HepG2 (cell line): ENCODE measurements around the gene SDC3. TPM values are rescaled to one million over a fixed set of nuclear protein-coding genes. Genes with fewer than 3 reads are reported as not detected.

ENCODE experiments used
- ATAC-seq: fragments of 200-7000 bp; cut with Tn5 transposase; 3 replicates; pipeline ENCODE4 v1.9.1; 2020; ENCODE audit warnings: mild to moderate bottlenecking, moderate library complexity
- BruUV-seq: library from RNA; stranded (reverse); fragments of 400-500 nt; replicated peaks from 2 replicates; lab custom pipeline; 2021; lab: Mats Ljungman, UMichigan
- CTCF ChIA-PET: fragments of 300-600 bp; formaldehyde crosslinking; extraction: SDS; loops from one replicate; lab custom pipeline; 2021; ENCODE audit warnings: low total read pairs, inconsistent platforms, low intra/inter-chr PET ratio; lab: Yijun Ruan, JAX
- POLR2A ChIA-PET: fragments of 350-600 bp; sonication (Branson Sonifier 250); formaldehyde crosslinking; loops from one replicate; lab custom pipeline; 2020; ENCODE audit warnings: antibody characterized with exemption, inconsistent platforms; lab: Yijun Ruan, JAX
- DNase-seq: peaks from one replicate; pipeline ENCODE4 v3.0.0-alpha.2; 2015; ENCODE audit warnings: low spot score
- FAIRE-seq: peaks from 3 replicates; lab custom pipeline; 2011; peaks lifted over from hg19 to GRCh38; lab: Jason Lieb, UNC
- H2AFZ ChIP-seq: one replicate; pipeline ENCODE4 v1.6.1; 2011; ENCODE audit warnings: low read length, inconsistent platforms
- H3K27ac ChIP-seq: fragments of 300-600 bp; 3 replicates; pipeline ENCODE4 v1.8.0; 2011; ENCODE audit warnings: mixed run types, mild to moderate bottlenecking, mixed read lengths, low read length, inconsistent platforms; ENCODE audit not compliant: insufficient read depth; ENCODE audit errors: extremely low read length
- H3K27me3 ChIP-seq, 2 experiments: fragments of 200-600 bp in 1 of 2; 2 replicates in 1 of 2; 3 replicates in 1 of 2; pipeline versions ENCODE4 v1.6.0 to v1.8.0; 2011; ENCODE audit warnings: low read length in 2 of 2, mild to moderate bottlenecking in 2 of 2, moderate library complexity in 2 of 2, inconsistent platforms in 1 of 2; ENCODE audit not compliant: insufficient read depth in 2 of 2, control insufficient read depth in 1 of 2
- H3K36me3 ChIP-seq, 2 experiments: fragments of 200-600 bp in 1 of 2; replicated peaks in 1 of 2; 2 replicates in 1 of 2; 3 replicates in 1 of 2; pipeline versions ENCODE4 v1.5.1 to v1.8.0; 2011; ENCODE audit warnings: low read length in 2 of 2, inconsistent platforms in 1 of 2; ENCODE audit not compliant: insufficient read depth in 2 of 2, control insufficient read depth in 1 of 2
- H3K4me1 ChIP-seq: 2 replicates; pipeline ENCODE4 v1.5.1; 2012; ENCODE audit warnings: low read length, inconsistent platforms; ENCODE audit not compliant: insufficient read depth
- H3K4me2 ChIP-seq: 2 replicates; pipeline ENCODE4 v1.6.0; 2011; ENCODE audit warnings: low read depth, low read length, inconsistent platforms
- H3K4me3 ChIP-seq, 3 experiments: fragments of 200-600 bp in 1 of 3; sonication (generic), shearing (Covaris generic) in 1 of 3; replicated peaks in 1 of 3; 2 replicates each; pipeline ENCODE4 v1.5.1; 2011 to 2016; ENCODE audit warnings: low read length in 3 of 3, inconsistent platforms in 2 of 3, low read depth in 2 of 3, mild to moderate bottlenecking in 2 of 3, control low read depth in 1 of 3, mixed read lengths in 1 of 3; ENCODE audit not compliant: insufficient read depth in 1 of 3
- H3K79me2 ChIP-seq: one replicate; pipeline ENCODE4 v1.6.1; 2011; ENCODE audit warnings: low read length, inconsistent platforms; ENCODE audit not compliant: insufficient read depth
- H3K9ac ChIP-seq: 2 replicates; pipeline ENCODE4 v1.6.0; 2011; ENCODE audit warnings: mild to moderate bottlenecking, low read depth, low read length, inconsistent platforms; ENCODE audit not compliant: insufficient read depth
- H3K9me3 ChIP-seq: 2 replicates; pipeline ENCODE4 v1.5.1; 2012; ENCODE audit warnings: mild to moderate bottlenecking, low read length
- H4K20me1 ChIP-seq: 2 replicates; pipeline ENCODE4 v1.6.0; 2011; ENCODE audit warnings: inconsistent platforms, mild to moderate bottlenecking, low read length, moderate library complexity; ENCODE audit not compliant: insufficient read depth
- CEBPG ChIP-seq: IDR thresholded peaks from 2 replicates; pipeline ENCODE4 v1.6.1; 2016
- DR1 ChIP-seq: sonication (generic); formaldehyde crosslinking; IDR thresholded peaks from 2 replicates; pipeline ENCODE4 v1.8.0; 2021; ENCODE audit warnings: mild to moderate bottlenecking, missing genetic modification reagents, inconsistent platforms
- ELF1 ChIP-seq: sonication (generic); formaldehyde crosslinking; IDR thresholded peaks from 2 replicates; pipeline ENCODE4 v1.4.0; 2020; ENCODE audit warnings: missing genetic modification reagents
- ELF4 ChIP-seq: sonication (generic); formaldehyde crosslinking; IDR thresholded peaks from 2 replicates; pipeline ENCODE4 v1.5.0; 2020; ENCODE audit warnings: missing genetic modification reagents, mild to moderate bottlenecking, moderate library complexity, borderline replicate concordance
- HNF4A ChIP-seq: sonication (generic); formaldehyde crosslinking; IDR thresholded peaks from 2 replicates; pipeline ENCODE4 v1.4.0; 2020; ENCODE audit warnings: missing genetic modification reagents
- HNF4G ChIP-seq, 2 experiments: sonication (generic) in 1 of 2; formaldehyde crosslinking in 1 of 2; IDR thresholded peaks; 2 replicates each; pipeline versions ENCODE4 v1.4.0 to v1.6.1; 2011 to 2020; ENCODE audit warnings: borderline replicate concordance in 2 of 2, low read depth in 2 of 2, mild to moderate bottlenecking in 2 of 2, low read length in 1 of 2, missing genetic modification reagents in 1 of 2, moderate library complexity in 1 of 2
- JUND ChIP-seq: sonication (generic); formaldehyde crosslinking; IDR thresholded peaks from 2 replicates; pipeline ENCODE4 v1.8.0; 2022; ENCODE audit warnings: mild to moderate bottlenecking, missing genetic modification reagents
- NFE2 ChIP-seq: sonication (generic); formaldehyde crosslinking; IDR thresholded peaks from 2 replicates; pipeline ENCODE4 v1.4.0; 2020; ENCODE audit warnings: missing genetic modification reagents
- RFXANK ChIP-seq: IDR thresholded peaks from 2 replicates; pipeline ENCODE4 v1.6.1; 2016
- RORA ChIP-seq: sonication (generic); formaldehyde crosslinking; IDR thresholded peaks from 2 replicates; pipeline ENCODE4 v1.5.0; 2020; ENCODE audit warnings: mild to moderate bottlenecking, missing genetic modification reagents, moderate library complexity
- ZBTB38 ChIP-seq: sonication (generic); formaldehyde crosslinking; IDR thresholded peaks from 2 replicates; pipeline ENCODE4 v1.5.1; 2020; ENCODE audit warnings: mild to moderate bottlenecking, missing genetic modification reagents
- ZNF34 ChIP-seq: sonication (generic); formaldehyde crosslinking; IDR thresholded peaks from 2 replicates; pipeline ENCODE4 v1.4.0; 2020; ENCODE audit warnings: mild to moderate bottlenecking, missing genetic modification reagents, borderline replicate concordance
- ZNF614 ChIP-seq: IDR thresholded peaks from 2 replicates; pipeline ENCODE4 v1.6.1; 2018; ENCODE audit warnings: missing biosample characterization, missing genetic modification reagents, inconsistent platforms, borderline replicate concordance
- WGBS: methylation state at CpG from one replicate; pipeline ENCODE4 v1.1.6; 2017; ENCODE audit warnings: low lambda C conversion rate; 5-methylcytosine and 5-hydroxymethylcytosine counted together
- in situ Hi-C: cut with HindIII; loops from 2 replicates; pipeline ENCODE4 v1.10.0; 2017; ENCODE audit warnings: low pct_unique_long_range_greater_than_20kb; ENCODE audit not compliant: extremely low pct_ligation_motif_present
- intact Hi-C: fragments of 100-400 bp; cut with micrococcal nuclease; formaldehyde crosslinking; loops from one replicate; pipeline ENCODE4 v1.10.0; 2022; ENCODE audit not compliant: unreplicated experiment
- polyA plus RNA-seq, 8 experiments: library from polyadenylated mRNA; depleted of rRNA in 3 of 8; stranded (reverse) in 7 of 8; unstranded in 1 of 8; fragments of >200 nt; fragmentation: Illumina TruSeq in 4 of 8; extraction: Trizol in 4 of 8; gene quantifications; 2 replicates each; pipeline versions ENCODE4 v1.2.1 to v1.2.3, GENCODE V29; 2011 to 2016; ENCODE audit warnings: low read depth in 4 of 8, missing spikeins in 1 of 8, mixed read lengths in 1 of 8; ENCODE audit not compliant: insufficient read depth in 1 of 8
- small RNA-seq, 3 experiments: library from RNA; depleted of rRNA; stranded (forward); fragments of <200 nt; gene quantifications; one replicate each; pipeline ENCODE3, GENCODE V24; 2012; ENCODE audit warnings: low read depth in 2 of 3, low replicate concordance in 1 of 3; ENCODE audit not compliant: insufficient read length in 3 of 3, insufficient read depth in 2 of 3
- total RNA-seq, 5 experiments: library from RNA; depleted of rRNA; stranded (reverse); fragments of >200 nt; fragmentation: Illumina TruSeq; extraction: Trizol; gene quantifications; 2 replicates each; pipeline ENCODE4 v1.2.3, GENCODE V29; 2016; ENCODE audit warnings: low read depth in 1 of 5

Gene SDC3
- total and polyA plus RNA-seq, 2 of the 13 experiments (the other 11 are each of a cell fraction or from before 2014, with no cell fraction given), result 0.49 to 0.84 TPM

DNA sequence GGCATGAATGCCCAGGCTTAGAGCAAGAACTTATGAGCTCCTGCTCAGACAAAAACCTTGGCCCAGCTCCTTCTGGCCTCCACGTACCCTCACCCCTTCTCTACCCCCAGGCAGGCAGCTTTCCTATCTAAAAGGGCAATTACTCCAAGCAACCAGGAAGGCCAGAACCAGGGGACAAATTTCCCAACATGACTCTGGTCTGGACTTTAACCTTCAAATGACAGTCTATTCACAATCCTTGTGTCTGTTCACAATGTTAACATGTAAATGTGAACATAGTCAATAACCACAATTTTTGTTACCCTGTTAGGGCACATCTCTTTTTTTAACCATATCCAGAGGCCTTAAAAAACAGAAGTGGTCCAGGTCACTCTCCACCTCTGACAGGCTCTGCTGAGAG lies 86.6 kb downstream of the SDC3 start (continued):
- TF ChIP-seq HNF4G (IDR thresholded peaks at IDR 0.05; ENCODE audit: borderline replicate concordance, low read depth, low read length) (peak; percentile 36; the same call in 1 of the 2 replicates), HNF4G (CRISPR knock-in tag; IDR thresholded peaks at IDR 0.05; ENCODE audit: borderline replicate concordance, low read depth) (no peak), ELF1 (CRISPR knock-in tag) (peak; percentile 38; the same call in 1 of the 2 replicates), HNF4A (CRISPR knock-in tag) (peak; percentile 62), RORA (CRISPR knock-in tag) (no peak), CEBPG (CRISPR knock-in tag) (peak; percentile 44; the same call in 1 of the 2 replicates), ZNF614 (CRISPR knock-in tag) (no peak)

- TF ChIP-seq DR1 (CRISPR knock-in tag) (no peak), RFXANK (CRISPR knock-in tag) (no peak), ZNF34 (CRISPR knock-in tag) (no peak), ELF4 (CRISPR knock-in tag) (no peak), JUND (CRISPR knock-in tag) (no peak), ZBTB38 (no peak), NFE2 (CRISPR knock-in tag) (no peak)
- intact Hi-C loops, result no loop called here
- DNase-seq, result no peak
- H3K9ac ChIP-seq, result no peak overlapping the region
- peaks cover 24% of the 10 kb centered on the region for H3K4me1 ChIP-seq
- no peak overlapping the region for H3K4me2 ChIP-seq
- H3K79me2 ChIP-seq, result no peaks in the 10 kb centered on the region
- peaks cover 2 to 39% of the 10 kb centered on the region in 2 experiments; a peak in 4 of 5 replicates for H3K27me3 ChIP-seq
- FAIRE-seq, result no peak
- POLR2A ChIA-PET, result no interaction called here
- no TSS peak for BruUV-seq
- no peaks in the 10 kb centered on the region for H3K9me3 ChIP-seq
- no peak overlapping the region for H3K4me3 ChIP-seq
- no CpG with 5 or more reads among the region's 5 CpGs for WGBS
- H3K36me3 ChIP-seq, result no peaks in the 10 kb centered on the region
- in situ Hi-C loops, result no loop called here
- no peak overlapping the region for H3K27ac ChIP-seq
- H2AFZ ChIP-seq, result no peak overlapping the region
- CTCF ChIA-PET, result no interaction called here
- no peaks in the 10 kb centered on the region; the same call in 1 of the 2 replicates for H4K20me1 ChIP-seq
- ATAC-seq, result no peak
Measured at GRCh38 chr1:30820299-30820698, 88.3 kb downstream of the SDC3 start.

Small RNA genes within 50 kb of the gene (small RNA-seq; reads per million reads assigned to genes)
- gene RN7SKP91, result 0 reads per million in 3 experiments
- gene RN7SL371P, result 0 reads per million in 3 experiments

Other genes starting within 250 kb of the SDC3 start
- gene MATN1, start 185.2 kb downstream of the SDC3 start, total RNA-seq (2016; rRNA removed; fragmentation: Illumina TruSeq; extraction: Trizol), result 0.04 TPM in 1 of 2 replicates, not detected in the other
- 0.03 and 0.05 TPM in 2 replicates for gene MATN1, start 185.2 kb downstream of the SDC3 start, polyA plus RNA-seq (2011; rRNA removed)
- gene LAPTM5, start 151.0 kb downstream of the SDC3 start, total RNA-seq (2016; rRNA removed; fragmentation: Illumina TruSeq; extraction: Trizol), result 0.34 and 0.86 TPM in 2 replicates
- 0.41 and 0.76 TPM in 2 replicates for gene LAPTM5, start 151.0 kb downstream of the SDC3 start, polyA plus RNA-seq (2011; rRNA removed)
- 64.7 and 84.6 TPM in 2 replicates for gene PUM1, start 157.0 kb upstream of the SDC3 start, total RNA-seq (2016; rRNA removed; fragmentation: Illumina TruSeq; extraction: Trizol)
- 91.0 and 95.0 TPM in 2 replicates for gene PUM1, start 157.0 kb upstream of the SDC3 start, polyA plus RNA-seq (2011; rRNA removed)